Mesodermal cell (in vitro differentiated cells): ENCODE data around the gene LOXHD1.
A peak's percentile ranks its signal among the peaks of the same experiment; 100 is the strongest.

Source experiments
- H3K27ac ChIP-seq: 2 replicates; pipeline ENCODE4 v1.7.0; 2013; ENCODE audit warnings: mild to moderate bottlenecking, low read depth, low read length, moderate library complexity; ENCODE audit not compliant: severe bottlenecking
- H3K36me3 ChIP-seq: 2 replicates; pipeline ENCODE4 v1.7.1; 2013; ENCODE audit warnings: mild to moderate bottlenecking, low read length, moderate library complexity; ENCODE audit not compliant: control insufficient read depth, insufficient read depth
- H3K4me1 ChIP-seq: one replicate; pipeline ENCODE4 v1.7.1; 2013; ENCODE audit warnings: mild to moderate bottlenecking, low read length; ENCODE audit not compliant: insufficient read depth, control insufficient read depth, poor library complexity, severe bottlenecking
- H3K4me3 ChIP-seq: 2 replicates; pipeline ENCODE4 v1.7.0; 2013; ENCODE audit warnings: low read length, control low read depth, mild to moderate bottlenecking; ENCODE audit not compliant: insufficient read depth, poor library complexity, severe bottlenecking; ENCODE audit errors: extremely low read depth
- H3K9me3 ChIP-seq: 2 replicates; pipeline ENCODE4 v1.7.1; 2013; ENCODE audit warnings: mild to moderate bottlenecking, low read length, moderate library complexity; ENCODE audit not compliant: control insufficient read depth
- WGBS, 2 experiments: methylation state at CpG; one replicate each; pipeline ENCODE4 v1.1.5; 2013; ENCODE audit warnings: missing lambda C conversion rate in 2 of 2; ENCODE audit not compliant: insufficient coverage in 2 of 2; 5-methylcytosine and 5-hydroxymethylcytosine counted together

LOXHD1 gene

GRCh38 chr18:46562674-46563192, 94.3 kb downstream of the LOXHD1 start:
- Histone ChIP-seq H3K4me3 (no peak overlapping the region), H3K9me3 (no peaks in the 10 kb centered on the region), H3K36me3 (no peaks in the 10 kb centered on the region), H3K27ac (no peak overlapping the region), H3K4me1 (no peaks in the 10 kb centered on the region)
- WGBS, 2 experiments: 69 to 80% methylated on average over 9 to 10 of the region's 12 CpGs

DNA sequence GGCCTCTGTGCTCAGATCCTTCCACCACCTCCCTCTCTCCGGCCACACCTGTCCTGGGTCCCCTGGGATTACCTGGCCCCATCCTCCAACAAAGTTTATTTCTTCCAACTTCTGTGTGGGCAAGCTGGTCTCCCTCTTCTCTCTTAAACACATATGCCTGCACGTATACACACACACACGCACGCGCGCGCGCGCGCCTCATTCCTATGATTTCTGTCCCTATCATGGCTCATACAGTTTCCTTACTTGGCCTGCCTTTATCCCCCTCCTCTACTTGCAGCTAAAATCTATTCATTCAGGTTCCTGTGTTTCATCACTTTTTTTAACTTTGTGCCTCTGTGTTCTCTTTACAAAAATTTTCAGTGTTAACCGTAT, 96.4 kb downstream of the LOXHD1 start:
- 90 to 98% methylated on average over 9 to 11 of the region's 11 CpGs for WGBS, 2 experiments
- H3K4me1 ChIP-seq: no peaks in the 10 kb centered on the region
- no peak overlapping the region for H3K27ac ChIP-seq
- H3K36me3 ChIP-seq: no peaks in the 10 kb centered on the region
- H3K4me3 ChIP-seq: no peak overlapping the region
- no peaks in the 10 kb centered on the region for H3K9me3 ChIP-seq

DNA sequence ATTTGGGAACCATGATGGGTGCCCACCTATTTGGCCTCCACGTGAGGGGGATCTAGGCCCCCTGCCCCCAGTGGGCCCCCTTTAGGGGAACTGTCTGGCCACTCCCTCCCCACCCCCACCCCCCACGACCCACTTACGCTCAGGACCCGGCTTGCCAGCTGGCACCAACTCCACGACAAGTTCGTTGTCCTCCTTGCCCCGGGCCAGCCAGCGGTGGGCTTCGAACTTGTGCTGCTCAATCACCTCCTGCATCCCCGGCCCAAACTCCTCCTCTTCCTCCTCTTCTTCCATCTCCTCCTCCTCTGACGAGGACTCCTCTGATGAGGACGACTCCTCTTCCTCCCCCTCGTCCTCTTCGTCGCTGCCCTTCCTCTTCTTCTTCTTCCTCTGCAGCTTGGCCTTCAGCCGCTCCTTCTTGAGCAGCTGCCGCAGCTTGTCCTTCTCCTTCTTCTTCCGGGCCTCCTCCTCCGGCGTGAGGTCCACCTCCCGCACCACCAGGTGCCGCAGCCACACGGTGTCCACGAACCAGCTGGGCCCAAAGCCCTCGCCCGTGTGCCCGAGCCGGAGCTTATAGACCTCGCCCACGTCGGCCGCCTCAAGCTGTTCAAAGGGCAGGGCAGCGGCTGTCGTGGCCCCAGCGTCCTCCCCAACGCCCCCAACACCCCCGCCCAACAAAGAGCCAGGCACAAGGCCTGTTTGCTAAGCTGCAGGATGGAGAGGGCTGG, 96.9 kb downstream of the LOXHD1 start:
- Histone ChIP-seq H3K36me3 (no peaks in the 10 kb centered on the region), H3K4me3 (no peak overlapping the region), H3K4me1 (no peaks in the 10 kb centered on the region), H3K9me3 (no peaks in the 10 kb centered on the region), H3K27ac (no peak overlapping the region)
- 92 to 94% methylated on average over 28 to 29 of the region's 37 CpGs for WGBS, 2 experiments

DNA sequence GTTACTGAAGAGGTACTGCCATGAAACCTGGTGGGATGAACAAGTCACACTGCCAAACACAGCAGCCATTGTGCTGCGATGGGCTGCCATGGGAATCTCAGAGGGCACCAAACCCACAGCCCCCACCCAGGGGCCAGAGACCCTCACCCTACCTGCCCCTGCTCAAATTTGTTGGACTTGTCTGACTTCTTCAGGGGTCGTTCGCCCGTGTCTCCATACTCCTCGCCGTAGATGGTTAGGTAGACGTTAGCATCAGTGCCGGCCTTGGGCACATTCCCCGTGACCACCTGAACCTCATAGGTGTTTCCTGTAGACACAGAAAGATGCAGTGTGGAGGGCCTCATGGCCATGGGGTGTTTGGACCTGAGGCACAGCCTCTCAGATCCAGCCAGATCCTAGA, 97.7 kb downstream of the LOXHD1 start:
- Histone ChIP-seq H3K4me1 (no peaks in the 10 kb centered on the region), H3K4me3 (no peak overlapping the region), H3K9me3 (no peaks in the 10 kb centered on the region), H3K27ac (no peak overlapping the region), H3K36me3 (no peaks in the 10 kb centered on the region)
- WGBS, 2 experiments: 91 to 94% methylated on average over 8 of the region's 9 CpGs

- Histone ChIP-seq H3K36me3 (no peaks in the 10 kb centered on the region), H3K27ac (no peak overlapping the region)
- 88 to 93% methylated on average over 5 to 9 of the region's 10 CpGs for WGBS, 2 experiments
Measured at GRCh38 chr18:46556590-46557206, 100.3 kb downstream of the LOXHD1 start.

DNA sequence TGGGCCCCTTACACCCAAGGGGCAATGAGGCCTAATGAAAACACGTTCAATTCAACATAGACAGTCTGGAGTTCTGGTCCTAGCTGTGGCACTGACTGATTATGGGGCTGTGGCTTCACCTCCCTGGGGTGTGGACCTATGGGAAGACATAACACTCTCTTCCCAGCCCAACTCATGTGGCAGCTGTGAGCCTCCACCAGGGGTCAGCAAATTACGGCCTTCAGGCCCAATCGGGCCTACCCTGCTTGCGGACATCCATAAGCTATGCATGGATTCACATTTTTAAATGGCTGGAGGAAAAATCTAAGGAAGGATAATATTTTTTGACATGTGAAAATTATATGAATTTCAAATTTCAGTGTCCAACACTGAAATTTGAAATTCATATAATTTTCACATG, 101.3 kb downstream of the LOXHD1 start:
- 36 to 63% methylated on average over 3 of the region's 4 CpGs for WGBS, 2 experiments
- Histone ChIP-seq H3K4me1 (no peaks in the 10 kb centered on the region), H3K4me3 (no peak overlapping the region), H3K27ac (peak overlapping the region; percentile 36), H3K36me3 (no peaks in the 10 kb centered on the region), H3K9me3 (peaks cover 1% of the 10 kb centered on the region)

More at GRCh38 chr18:46556590-46557206, 100.3 kb downstream of the LOXHD1 start:
- H3K4me3 ChIP-seq: no peak overlapping the region
- H3K9me3 ChIP-seq: no peaks in the 10 kb centered on the region
- H3K4me1 ChIP-seq: no peaks in the 10 kb centered on the region

DNA sequence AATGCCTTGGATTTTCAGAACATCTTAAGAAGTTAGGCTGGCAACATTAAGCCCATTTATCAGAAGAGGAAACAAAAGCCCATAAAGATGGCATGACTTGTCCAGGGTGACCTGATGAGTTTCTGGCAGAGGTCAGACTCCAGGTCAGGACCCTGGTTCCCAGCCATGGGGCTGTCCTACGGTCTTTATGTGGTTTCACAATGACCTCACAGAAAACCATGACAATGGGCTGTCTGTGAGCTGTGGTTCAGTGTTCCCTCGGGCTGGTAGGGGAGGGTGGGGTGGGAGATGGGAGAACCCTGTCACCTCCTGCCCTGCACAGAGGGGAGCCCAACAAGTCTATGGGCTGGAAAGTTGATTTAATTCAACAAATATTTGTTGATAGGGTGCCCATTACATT, 101.8 kb downstream of the LOXHD1 start:
- 48% methylated on average over 2 of the region's 2 CpGs; no CpG with 5 or more reads in 1 of the 2 experiments for WGBS, 2 experiments
- H3K27ac ChIP-seq: peak overlapping the region; percentile 36
- H3K36me3 ChIP-seq: no peaks in the 10 kb centered on the region

DNA sequence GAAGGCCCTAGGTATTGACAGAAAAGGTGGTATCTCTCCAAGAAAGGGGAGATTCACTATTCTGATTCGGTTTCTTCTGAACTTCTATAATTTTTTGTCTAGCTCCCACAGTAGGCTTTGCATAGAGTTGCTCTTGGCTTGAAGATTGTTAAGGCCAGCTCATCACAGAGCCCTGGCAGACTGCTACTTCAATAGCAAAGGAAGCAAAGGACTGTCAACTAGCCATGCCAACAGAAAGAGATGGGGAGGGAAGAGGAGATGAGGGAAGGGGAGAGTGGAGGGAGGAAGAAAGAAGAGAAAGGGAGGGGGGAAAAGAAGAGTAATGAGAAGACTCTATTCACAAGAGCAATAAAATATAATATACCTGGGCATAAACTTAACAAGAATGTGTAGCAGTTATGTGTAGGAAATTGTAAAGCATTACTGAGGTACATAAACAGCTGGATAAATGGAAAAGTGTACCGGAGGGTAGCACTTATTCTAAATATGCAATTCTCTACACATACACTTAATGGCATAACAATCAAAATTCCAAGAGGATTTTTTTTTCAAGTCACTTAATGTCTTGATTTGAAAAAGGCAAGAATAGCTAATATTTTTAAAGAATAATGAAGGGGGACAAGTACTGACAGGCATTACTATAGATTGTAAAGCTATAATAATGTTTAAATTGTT, 102.5 kb downstream of the LOXHD1 start:
- Histone ChIP-seq H3K9me3 (peaks cover 4% of the 10 kb centered on the region), H3K36me3 (no peaks in the 10 kb centered on the region), H3K4me3 (no peak overlapping the region), H3K4me1 (no peaks in the 10 kb centered on the region), H3K27ac (no peak overlapping the region)
- 83% methylated on average over 1 of the region's 2 CpGs; no CpG with 5 or more reads in 1 of the 2 experiments for WGBS, 2 experiments

More for the DNA sequence above, 101.8 kb downstream of the LOXHD1 start:
- peaks cover 4% of the 10 kb centered on the region for H3K9me3 ChIP-seq
- H3K4me1 ChIP-seq: no peaks in the 10 kb centered on the region
- H3K4me3 ChIP-seq: no peak overlapping the region

- peaks cover 4% of the 10 kb centered on the region for H3K9me3 ChIP-seq
Measured at GRCh38 chr18:46550609-46551008, 106.4 kb downstream of the LOXHD1 start.

DNA sequence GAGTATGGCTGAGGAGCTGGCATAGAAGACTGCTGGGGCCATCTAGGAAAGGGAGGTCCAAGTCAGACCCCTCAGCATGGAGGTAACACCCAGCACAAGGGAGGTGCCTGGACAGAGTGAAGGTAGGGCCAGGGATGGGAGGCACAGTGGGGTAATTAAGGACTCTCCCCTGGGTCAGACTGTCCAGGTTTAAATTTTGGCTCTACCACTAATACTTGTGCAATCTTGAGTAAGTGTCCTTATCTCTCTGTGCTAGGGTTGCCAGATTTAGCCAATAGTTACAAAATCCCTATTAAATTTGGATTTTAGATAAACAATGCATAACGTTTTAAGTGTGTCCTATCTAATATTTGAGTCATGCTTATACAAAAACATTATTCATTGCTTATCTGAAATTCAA, 109.5 kb downstream of the LOXHD1 start:
- no peaks in the 10 kb centered on the region for H3K4me1 ChIP-seq
- no peaks in the 10 kb centered on the region for H3K36me3 ChIP-seq
- no peak overlapping the region for H3K4me3 ChIP-seq
- peaks cover 4% of the 10 kb centered on the region for H3K9me3 ChIP-seq
- WGBS, 2 experiments: 100% methylated on average over 1 of the region's 1 CpG; no CpG with 5 or more reads in 1 of the 2 experiments
- H3K27ac ChIP-seq: no peak overlapping the region

More at GRCh38 chr18:46550609-46551008, 106.4 kb downstream of the LOXHD1 start:
- Histone ChIP-seq H3K27ac (no peak overlapping the region), H3K4me1 (no peaks in the 10 kb centered on the region), H3K4me3 (no peak overlapping the region), H3K36me3 (no peaks in the 10 kb centered on the region)
- WGBS, 2 experiments: no CpG with 5 or more reads among the region's 2 CpGs
